ENCODE results near the gene PKNOX1. TPM values are rescaled to one million over a fixed set of nuclear protein-coding genes. Genes with fewer than 3 reads are reported as not detected.
"Not testable (repeated sequence)": the region's sequence is repeated elsewhere in the genome, so short reads cannot be mapped to it uniquely, and the experiment has no call there.

PKNOX1 gene
- polyA plus RNA-seq, 2 donors: 6.0 to 7.1 TPM

- not testable (repeated sequence) for H3K27me3 ChIP-seq (ENCODE audit: control insufficient read depth in 1 of 2, insufficient read depth in 2 of 2, low read length in 2 of 2); H3K27ac ChIP-seq (ENCODE audit: low read depth in 2 of 2, low read length in 1 of 2); H3K36me3 ChIP-seq (ENCODE audit: control insufficient read depth in 2 of 2, insufficient read depth in 2 of 2, low read length in 1 of 2); H3K4me3 ChIP-seq (ENCODE audit: low read depth in 1 of 2, low read length in 2 of 2); H3K4me1 ChIP-seq (ENCODE audit: control insufficient read depth in 2 of 2, insufficient read depth in 2 of 2, low read length in 1 of 2); H3K9me3 ChIP-seq (ENCODE audit: control insufficient read depth in 2 of 2, insufficient read depth in 1 of 2, low read depth in 1 of 2, low read length in 1 of 2)
- WGBS, 2 donors: 68 to 76% methylated on average over 3 to 4 of the region's 12 CpGs
Measured at GRCh38 chr21:43068065-43068464, 93.7 kb downstream of the PKNOX1 start.

GRCh38 chr21:43069682-43070081 is 95.3 kb downstream of the PKNOX1 start:
- not testable (repeated sequence) for H3K9me3 ChIP-seq (ENCODE audit: control insufficient read depth in 2 of 2, insufficient read depth in 1 of 2, low read depth in 1 of 2, low read length in 1 of 2); H3K4me3 ChIP-seq (ENCODE audit: low read depth in 1 of 2, low read length in 2 of 2); H3K36me3 ChIP-seq (ENCODE audit: control insufficient read depth in 2 of 2, insufficient read depth in 2 of 2, low read length in 1 of 2); H3K4me1 ChIP-seq (ENCODE audit: control insufficient read depth in 2 of 2, insufficient read depth in 2 of 2, low read length in 1 of 2); H3K27me3 ChIP-seq (ENCODE audit: control insufficient read depth in 1 of 2, insufficient read depth in 2 of 2, low read length in 2 of 2); H3K27ac ChIP-seq (ENCODE audit: low read depth in 2 of 2, low read length in 1 of 2)
- WGBS, 2 donors: no CpG with 5 or more reads among the region's 10 CpGs

- not testable (repeated sequence) for H3K27ac ChIP-seq (ENCODE audit: low read depth in 2 of 2, low read length in 1 of 2); H3K4me3 ChIP-seq (ENCODE audit: low read depth in 1 of 2, low read length in 2 of 2); H3K36me3 ChIP-seq (ENCODE audit: control insufficient read depth in 2 of 2, insufficient read depth in 2 of 2, low read length in 1 of 2); H3K27me3 ChIP-seq (ENCODE audit: control insufficient read depth in 1 of 2, insufficient read depth in 2 of 2, low read length in 2 of 2); H3K9me3 ChIP-seq (ENCODE audit: control insufficient read depth in 2 of 2, insufficient read depth in 1 of 2, low read depth in 1 of 2, low read length in 1 of 2); H3K4me1 ChIP-seq (ENCODE audit: control insufficient read depth in 2 of 2, insufficient read depth in 2 of 2, low read length in 1 of 2)
- no CpG with 5 or more reads among the region's 11 CpGs for WGBS, 2 donors
Measured at GRCh38 chr21:43072742-43073141, 98.4 kb downstream of the PKNOX1 start.

GRCh38 chr21:43074401-43075169 is 100.2 kb downstream of the PKNOX1 start:
- WGBS, 2 donors: no CpG with 5 or more reads among the region's 74 CpGs

GRCh38 chr21:43075170-43076022 is 101.0 kb downstream of the PKNOX1 start, which contains the start of gene CBS:
Gene CBS, minus strand, starts transcription at chr21:43075835. Its CDS starts 3,642 bp downstream, at chr21:43072193.
- H3K4me3 ChIP-seq (ENCODE audit: low read depth in 1 of 2, low read length in 2 of 2); H3K27me3 ChIP-seq (ENCODE audit: control insufficient read depth in 1 of 2, insufficient read depth in 2 of 2, low read length in 2 of 2); H3K9me3 ChIP-seq (ENCODE audit: control insufficient read depth in 2 of 2, insufficient read depth in 1 of 2, low read depth in 1 of 2, low read length in 1 of 2); H3K27ac ChIP-seq (ENCODE audit: low read depth in 2 of 2, low read length in 1 of 2); H3K4me1 ChIP-seq (ENCODE audit: control insufficient read depth in 2 of 2, insufficient read depth in 2 of 2, low read length in 1 of 2); H3K36me3 ChIP-seq (ENCODE audit: control insufficient read depth in 2 of 2, insufficient read depth in 2 of 2, low read length in 1 of 2): not testable (repeated sequence)
- no CpG with 5 or more reads among the region's 84 CpGs for WGBS, 2 donors

More at GRCh38 chr21:43074401-43075169, 100.2 kb downstream of the PKNOX1 start:
- H3K36me3 ChIP-seq (ENCODE audit: control insufficient read depth in 2 of 2, insufficient read depth in 2 of 2, low read length in 1 of 2); H3K9me3 ChIP-seq (ENCODE audit: control insufficient read depth in 2 of 2, insufficient read depth in 1 of 2, low read depth in 1 of 2, low read length in 1 of 2); H3K27me3 ChIP-seq (ENCODE audit: control insufficient read depth in 1 of 2, insufficient read depth in 2 of 2, low read length in 2 of 2); H3K4me1 ChIP-seq (ENCODE audit: control insufficient read depth in 2 of 2, insufficient read depth in 2 of 2, low read length in 1 of 2); H3K27ac ChIP-seq (ENCODE audit: low read depth in 2 of 2, low read length in 1 of 2); H3K4me3 ChIP-seq (ENCODE audit: low read depth in 1 of 2, low read length in 2 of 2): not testable (repeated sequence)

GRCh38 chr21:43076023-43076637 is 101.8 kb downstream of the PKNOX1 start:
- no CpG with 5 or more reads among the region's 77 CpGs for WGBS, 2 donors
- not testable (repeated sequence) for H3K9me3 ChIP-seq (ENCODE audit: control insufficient read depth in 2 of 2, insufficient read depth in 1 of 2, low read depth in 1 of 2, low read length in 1 of 2); H3K27me3 ChIP-seq (ENCODE audit: control insufficient read depth in 1 of 2, insufficient read depth in 2 of 2, low read length in 2 of 2); H3K27ac ChIP-seq (ENCODE audit: low read depth in 2 of 2, low read length in 1 of 2); H3K4me3 ChIP-seq (ENCODE audit: low read depth in 1 of 2, low read length in 2 of 2); H3K36me3 ChIP-seq (ENCODE audit: control insufficient read depth in 2 of 2, insufficient read depth in 2 of 2, low read length in 1 of 2); H3K4me1 ChIP-seq (ENCODE audit: control insufficient read depth in 2 of 2, insufficient read depth in 2 of 2, low read length in 1 of 2)

- not testable (repeated sequence) for H3K9me3 ChIP-seq (ENCODE audit: control insufficient read depth in 2 of 2, insufficient read depth in 1 of 2, low read depth in 1 of 2, low read length in 1 of 2); H3K4me3 ChIP-seq (ENCODE audit: low read depth in 1 of 2, low read length in 2 of 2); H3K4me1 ChIP-seq (ENCODE audit: control insufficient read depth in 2 of 2, insufficient read depth in 2 of 2, low read length in 1 of 2); H3K36me3 ChIP-seq (ENCODE audit: control insufficient read depth in 2 of 2, insufficient read depth in 2 of 2, low read length in 1 of 2); H3K27me3 ChIP-seq (ENCODE audit: control insufficient read depth in 1 of 2, insufficient read depth in 2 of 2, low read length in 2 of 2); H3K27ac ChIP-seq (ENCODE audit: low read depth in 2 of 2, low read length in 1 of 2)
- 18 to 19% methylated on average over 11 to 15 of the region's 28 CpGs for WGBS, 2 donors
Measured at GRCh38 chr21:43076643-43077042, 102.3 kb downstream of the PKNOX1 start.

GRCh38 chr21:43082587-43083300 is 108.4 kb downstream of the PKNOX1 start:
- not testable (repeated sequence) for H3K9me3 ChIP-seq (ENCODE audit: control insufficient read depth in 2 of 2, insufficient read depth in 1 of 2, low read depth in 1 of 2, low read length in 1 of 2); H3K4me1 ChIP-seq (ENCODE audit: control insufficient read depth in 2 of 2, insufficient read depth in 2 of 2, low read length in 1 of 2); H3K27me3 ChIP-seq (ENCODE audit: control insufficient read depth in 1 of 2, insufficient read depth in 2 of 2, low read length in 2 of 2); H3K4me3 ChIP-seq (ENCODE audit: low read depth in 1 of 2, low read length in 2 of 2); H3K27ac ChIP-seq (ENCODE audit: low read depth in 2 of 2, low read length in 1 of 2); H3K36me3 ChIP-seq (ENCODE audit: control insufficient read depth in 2 of 2, insufficient read depth in 2 of 2, low read length in 1 of 2)
- no CpG with 5 or more reads among the region's 24 CpGs for WGBS, 2 donors

Data from esophagus (tissue), 2 donors.